ENCODE data around the gene RUNX3.

RUNX3 gene

DNA sequence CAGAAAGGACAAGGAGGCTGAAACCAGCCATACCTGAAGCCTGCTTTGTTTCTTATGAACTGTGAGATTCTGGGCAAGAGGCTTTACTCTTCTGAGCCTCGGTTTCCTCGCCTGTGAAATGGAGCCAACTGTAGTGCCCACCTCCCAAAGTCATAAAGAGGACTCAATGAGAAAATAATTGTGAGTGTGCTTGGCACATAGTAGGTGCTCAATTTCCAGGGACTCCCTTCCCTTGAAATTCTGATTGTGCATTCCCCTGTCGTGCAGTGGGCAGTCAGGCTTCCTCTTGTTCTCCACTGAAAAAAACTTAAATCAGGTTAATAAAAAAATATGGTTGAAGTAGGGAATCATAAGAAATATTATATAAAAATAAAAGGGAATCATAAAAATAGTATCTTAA lies 37.5 kb upstream of the RUNX3 start:
- no peak overlapping the region for H4K8ac ChIP-seq (ENCODE audit: low read depth, low read length)
- H3K27ac ChIP-seq (replicated peaks; ENCODE audit: low read length) = no peak overlapping the region
- no peak for DNase-seq (ENCODE audit: low spot score)
- H3K9me3 ChIP-seq (replicated peaks in 1 of 2; ENCODE audit: control insufficient read depth in 2 of 2, insufficient read depth in 1 of 2, low read depth in 1 of 2, low read length in 2 of 2) = peaks cover 0 to 2% of the 10 kb centered on the region in 2 donors
- H3K79me1 ChIP-seq (ENCODE audit: low read depth, low read length) = no peaks in the 10 kb centered on the region
- no peak overlapping the region for H2BK12ac ChIP-seq (ENCODE audit: low read length)
- H2AK5ac ChIP-seq (ENCODE audit: low read depth, low read length) = no peak overlapping the region
- peaks cover 0 to 21% (median 0%) of the 10 kb centered on the region in 3 experiments for H3K27me3 ChIP-seq (ENCODE audit: control insufficient read depth in 3 of 3, insufficient read depth in 3 of 3, low read depth in 1 of 3, low read length in 3 of 3)
- H2AFZ ChIP-seq (ENCODE audit: low read length) = no peak overlapping the region
- H3K9ac ChIP-seq (ENCODE audit: low read depth, low read length, poor library complexity) = no peak overlapping the region
- no peak overlapping the region for H2BK120ac ChIP-seq (ENCODE audit: low read depth, low read length)
- H3K4me1 ChIP-seq (ENCODE audit: control insufficient read depth in 2 of 2, insufficient read depth in 1 of 2, low read depth in 1 of 2, low read length in 2 of 2) = peaks cover 5 to 16% of the 10 kb centered on the region in 2 donors
- no peaks in the 10 kb centered on the region for H3K36me3 ChIP-seq (replicated peaks in 1 of 2; ENCODE audit: control insufficient read depth in 2 of 2, insufficient read depth in 2 of 2, low read length in 2 of 2)
- no peak overlapping the region for H4K91ac ChIP-seq (ENCODE audit: low read depth, low read length, poor library complexity)
- no peak overlapping the region for H3K4ac ChIP-seq (ENCODE audit: low read length)
- H2BK15ac ChIP-seq (ENCODE audit: low read length) = no peak overlapping the region
- H3K18ac ChIP-seq (ENCODE audit: low read length) = no peak overlapping the region
- no peak overlapping the region for H3K14ac ChIP-seq (ENCODE audit: low read length)
- no peak overlapping the region for H3K23ac ChIP-seq (ENCODE audit: low read depth, low read length, poor library complexity)
- no CpG with 5 or more reads among the region's 3 CpGs for WGBS, 2 donors (ENCODE audit: extremely low coverage in 2 of 2, insufficient read length in 2 of 2, insufficient replicate concordance in 1 of 2)
- H2BK5ac ChIP-seq (ENCODE audit: low read length) = no peak overlapping the region
- no peak overlapping the region for H3K4me2 ChIP-seq (ENCODE audit: insufficient read depth, low read length, poor library complexity, severe bottlenecking)
- H3K4me3 ChIP-seq (ENCODE audit: low read length in 2 of 2) = no peak overlapping the region

DNA sequence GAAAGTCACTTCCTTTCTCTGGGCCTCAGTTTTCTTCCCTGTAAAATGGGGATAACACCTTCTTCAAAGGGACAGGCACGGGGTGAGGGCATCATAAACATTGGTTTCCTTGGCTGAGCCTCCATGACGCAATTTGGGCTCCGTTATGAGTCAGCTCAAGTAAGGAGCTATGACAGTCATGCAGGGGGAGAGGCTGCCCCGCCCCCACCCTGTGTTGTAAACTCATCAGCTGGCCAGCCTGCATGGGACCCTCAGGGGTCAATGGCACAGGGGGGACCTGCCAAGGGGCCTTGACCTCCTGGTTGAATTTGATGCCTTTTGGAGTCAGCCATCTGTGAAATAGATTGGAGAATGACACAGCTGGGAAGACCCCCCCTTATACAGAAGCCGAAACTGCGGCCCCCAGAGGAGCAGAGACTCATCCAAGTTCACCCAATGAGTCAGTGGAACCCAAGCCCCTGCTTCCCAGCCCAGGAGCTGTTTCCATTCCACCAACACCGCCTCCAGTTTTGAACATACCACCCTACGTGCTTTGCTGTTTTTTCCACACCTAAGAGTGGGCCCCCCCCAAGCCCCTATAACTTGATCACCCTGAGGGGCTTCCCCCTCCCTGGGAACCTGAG lies 36.8 kb upstream of the RUNX3 start:
- Histone ChIP-seq H3K14ac (ENCODE audit: low read length) (no peak overlapping the region), H2BK120ac (ENCODE audit: low read depth, low read length) (no peak overlapping the region), H3K36me3 (replicated peaks in 1 of 2; ENCODE audit: control insufficient read depth in 2 of 2, insufficient read depth in 2 of 2, low read length in 2 of 2) (no peaks in the 10 kb centered on the region), H3K27me3 (ENCODE audit: control insufficient read depth in 3 of 3, insufficient read depth in 3 of 3, low read depth in 1 of 3, low read length in 3 of 3) (peaks cover 0 to 23% (median 0%) of the 10 kb centered on the region in 3 experiments), H3K79me1 (ENCODE audit: low read depth, low read length) (no peaks in the 10 kb centered on the region), H3K18ac (ENCODE audit: low read length) (no peak overlapping the region), H3K4ac (ENCODE audit: low read length) (no peak overlapping the region), H3K9me3 (replicated peaks in 1 of 2; ENCODE audit: control insufficient read depth in 2 of 2, insufficient read depth in 1 of 2, low read depth in 1 of 2, low read length in 2 of 2) (peaks cover 0 to 2% of the 10 kb centered on the region in 2 donors), H2AK5ac (ENCODE audit: low read depth, low read length) (peak overlapping the region; percentile 78), H3K4me2 (ENCODE audit: insufficient read depth, low read length, poor library complexity, severe bottlenecking) (no peak overlapping the region), H3K4me3 (ENCODE audit: low read length in 2 of 2) (no peak overlapping the region), H2BK5ac (ENCODE audit: low read length) (no peak overlapping the region), H2AFZ (ENCODE audit: low read length) (no peak overlapping the region), H4K8ac (ENCODE audit: low read depth, low read length) (no peak overlapping the region), H2BK12ac (ENCODE audit: low read length) (no peak overlapping the region), H3K9ac (ENCODE audit: low read depth, low read length, poor library complexity) (no peak overlapping the region), H3K27ac (replicated peaks; ENCODE audit: low read length) (no peak overlapping the region), H2BK15ac (ENCODE audit: low read length) (no peak overlapping the region), H4K91ac (ENCODE audit: low read depth, low read length, poor library complexity) (no peak overlapping the region), H3K4me1 (ENCODE audit: control insufficient read depth in 2 of 2, insufficient read depth in 1 of 2, low read depth in 1 of 2, low read length in 2 of 2) (peaks cover 0 to 15% of the 10 kb centered on the region in 2 donors), H3K23ac (ENCODE audit: low read depth, low read length, poor library complexity) (no peak overlapping the region)
- no CpG with 5 or more reads among the region's 8 CpGs for WGBS, 2 donors (ENCODE audit: extremely low coverage in 2 of 2, insufficient read length in 2 of 2, insufficient replicate concordance in 1 of 2)
- DNase-seq (ENCODE audit: low spot score) = no peak

DNA sequence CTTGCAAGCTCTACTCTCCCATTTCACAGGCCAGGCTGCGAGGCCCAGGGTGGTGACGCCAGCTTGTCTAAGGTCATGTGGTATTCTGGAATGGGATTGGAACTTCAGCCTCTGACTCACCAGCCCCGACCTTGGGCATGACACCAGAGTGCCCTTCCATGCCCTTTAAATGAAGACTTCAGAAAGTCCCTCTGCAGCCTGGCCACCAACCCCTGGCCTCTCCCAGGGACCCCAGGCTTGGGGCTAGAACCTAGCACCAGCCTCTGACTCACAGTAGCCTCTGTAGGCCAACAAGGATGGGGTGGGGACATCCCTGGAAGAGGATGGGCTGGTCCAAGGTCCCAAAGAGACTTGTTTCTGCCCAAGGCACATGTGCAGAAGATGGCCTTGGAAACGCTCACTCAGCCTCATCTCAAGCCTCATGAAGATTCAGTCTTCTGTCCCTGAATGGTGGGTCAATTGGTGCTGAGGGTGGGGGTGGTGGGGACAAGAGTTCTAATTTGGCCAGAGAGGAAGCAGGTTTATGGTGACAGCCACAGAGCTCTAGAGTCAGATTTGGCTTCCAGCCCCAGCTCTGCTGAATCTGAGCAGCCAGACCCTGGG lies 36.1 kb upstream of the RUNX3 start:
- DNase-seq (ENCODE audit: low spot score) = no peak
- no CpG with 5 or more reads among the region's 4 CpGs for WGBS, 2 donors (ENCODE audit: extremely low coverage in 2 of 2, insufficient read length in 2 of 2, insufficient replicate concordance in 1 of 2)
- no peak overlapping the region for H3K4me3 ChIP-seq (ENCODE audit: low read length in 2 of 2)
- H2BK15ac ChIP-seq (ENCODE audit: low read length) = peak overlapping the region; percentile 38
- no peak overlapping the region for H2BK12ac ChIP-seq (ENCODE audit: low read length)
- H3K18ac ChIP-seq (ENCODE audit: low read length) = peak overlapping the region; percentile 32
- no peak overlapping the region for H2BK5ac ChIP-seq (ENCODE audit: low read length)
- no peaks in the 10 kb centered on the region for H3K36me3 ChIP-seq (replicated peaks in 1 of 2; ENCODE audit: control insufficient read depth in 2 of 2, insufficient read depth in 2 of 2, low read length in 2 of 2)
- H4K8ac ChIP-seq (ENCODE audit: low read depth, low read length) = no peak overlapping the region
- no peak overlapping the region for H3K23ac ChIP-seq (ENCODE audit: low read depth, low read length, poor library complexity)
- H2AK5ac ChIP-seq (ENCODE audit: low read depth, low read length) = peak overlapping the region; percentile 78
- H3K9ac ChIP-seq (ENCODE audit: low read depth, low read length, poor library complexity) = no peak overlapping the region
- no peak overlapping the region for H4K91ac ChIP-seq (ENCODE audit: low read depth, low read length, poor library complexity)
- peaks cover 0 to 15% of the 10 kb centered on the region in 2 donors for H3K4me1 ChIP-seq (ENCODE audit: control insufficient read depth in 2 of 2, insufficient read depth in 1 of 2, low read depth in 1 of 2, low read length in 2 of 2)
- H3K9me3 ChIP-seq (replicated peaks in 1 of 2; ENCODE audit: control insufficient read depth in 2 of 2, insufficient read depth in 1 of 2, low read depth in 1 of 2, low read length in 2 of 2) = peaks cover 0 to 2% of the 10 kb centered on the region in 2 donors
- no peak overlapping the region for H3K4me2 ChIP-seq (ENCODE audit: insufficient read depth, low read length, poor library complexity, severe bottlenecking)
- H3K27me3 ChIP-seq (ENCODE audit: control insufficient read depth in 3 of 3, insufficient read depth in 3 of 3, low read depth in 1 of 3, low read length in 3 of 3) = peaks cover 0 to 29% (median 0%) of the 10 kb centered on the region in 3 experiments
- H3K14ac ChIP-seq (ENCODE audit: low read length) = no peak overlapping the region
- H3K4ac ChIP-seq (ENCODE audit: low read length) = no peak overlapping the region
- H3K79me1 ChIP-seq (ENCODE audit: low read depth, low read length) = no peaks in the 10 kb centered on the region
- H2AFZ ChIP-seq (ENCODE audit: low read length) = no peak overlapping the region
- H3K27ac ChIP-seq (replicated peaks; ENCODE audit: low read length) = no peak overlapping the region
- no peak overlapping the region for H2BK120ac ChIP-seq (ENCODE audit: low read depth, low read length)

DNA sequence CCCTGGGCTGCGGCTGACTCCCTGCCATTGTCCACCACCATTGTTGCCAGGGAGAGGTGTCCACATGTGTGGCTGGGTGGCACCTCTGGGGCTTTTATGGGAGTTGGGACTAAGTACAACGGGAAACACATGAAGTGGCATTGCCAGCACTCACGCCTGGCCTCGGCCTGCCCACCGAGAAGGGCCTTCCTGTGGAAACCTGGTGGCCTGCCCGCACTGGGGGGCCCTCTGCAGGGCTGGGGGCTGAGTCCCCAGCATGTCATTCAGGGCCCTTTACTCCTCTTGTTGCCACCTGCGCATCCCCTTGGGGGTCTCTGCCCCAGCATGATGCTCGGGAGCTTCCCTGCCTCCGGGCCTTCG lies 35.5 kb upstream of the RUNX3 start:
- H2BK12ac ChIP-seq (ENCODE audit: low read length) = no peak overlapping the region
- peaks cover 0 to 31% (median 0%) of the 10 kb centered on the region in 3 experiments for H3K27me3 ChIP-seq (ENCODE audit: control insufficient read depth in 3 of 3, insufficient read depth in 3 of 3, low read depth in 1 of 3, low read length in 3 of 3)

More for the DNA sequence above, 35.5 kb upstream of the RUNX3 start:
- Histone ChIP-seq H3K4ac (ENCODE audit: low read length) (no peak overlapping the region), H3K4me3 (ENCODE audit: low read length in 2 of 2) (no peak overlapping the region), H4K91ac (ENCODE audit: low read depth, low read length, poor library complexity) (no peak overlapping the region), H2BK120ac (ENCODE audit: low read depth, low read length) (no peak overlapping the region), H3K14ac (ENCODE audit: low read length) (no peak overlapping the region), H2AK5ac (ENCODE audit: low read depth, low read length) (peak overlapping the region; percentile 78), H2BK15ac (ENCODE audit: low read length) (no peak overlapping the region), H3K4me1 (ENCODE audit: control insufficient read depth in 2 of 2, insufficient read depth in 1 of 2, low read depth in 1 of 2, low read length in 2 of 2) (peaks cover 0 to 9% of the 10 kb centered on the region in 2 donors), H3K23ac (ENCODE audit: low read depth, low read length, poor library complexity) (no peak overlapping the region), H2AFZ (ENCODE audit: low read length) (no peak overlapping the region), H4K8ac (ENCODE audit: low read depth, low read length) (no peak overlapping the region), H3K9me3 (replicated peaks in 1 of 2; ENCODE audit: control insufficient read depth in 2 of 2, insufficient read depth in 1 of 2, low read depth in 1 of 2, low read length in 2 of 2) (no peaks in the 10 kb centered on the region), H3K9ac (ENCODE audit: low read depth, low read length, poor library complexity) (no peak overlapping the region), H3K4me2 (ENCODE audit: insufficient read depth, low read length, poor library complexity, severe bottlenecking) (no peak overlapping the region), H3K36me3 (replicated peaks in 1 of 2; ENCODE audit: control insufficient read depth in 2 of 2, insufficient read depth in 2 of 2, low read length in 2 of 2) (no peaks in the 10 kb centered on the region), H3K79me1 (ENCODE audit: low read depth, low read length) (no peaks in the 10 kb centered on the region), H3K27ac (replicated peaks; ENCODE audit: low read length) (no peak overlapping the region), H3K18ac (ENCODE audit: low read length) (peak overlapping the region; percentile 42), H2BK5ac (ENCODE audit: low read length) (peak overlapping the region; percentile 39)
- WGBS, 2 donors (ENCODE audit: extremely low coverage in 2 of 2, insufficient read length in 2 of 2, insufficient replicate concordance in 1 of 2) = no CpG with 5 or more reads among the region's 10 CpGs
- no peak for DNase-seq (ENCODE audit: low spot score)
